HG03108 (cell line): ENCODE measurements around the gene ELF2.
"Not testable (repeated sequence)": the region's sequence is repeated elsewhere in the genome, so short reads cannot be mapped to it uniquely, and the experiment has no call there.

Experiments
- ATAC-seq: cut with Tn5 transposase; IDR thresholded peaks from one replicate; pipeline ENCODE4 v1.9.1; 2021; ENCODE audit warnings: moderate library complexity; ENCODE audit not compliant: unreplicated experiment

ELF2 gene

DNA sequence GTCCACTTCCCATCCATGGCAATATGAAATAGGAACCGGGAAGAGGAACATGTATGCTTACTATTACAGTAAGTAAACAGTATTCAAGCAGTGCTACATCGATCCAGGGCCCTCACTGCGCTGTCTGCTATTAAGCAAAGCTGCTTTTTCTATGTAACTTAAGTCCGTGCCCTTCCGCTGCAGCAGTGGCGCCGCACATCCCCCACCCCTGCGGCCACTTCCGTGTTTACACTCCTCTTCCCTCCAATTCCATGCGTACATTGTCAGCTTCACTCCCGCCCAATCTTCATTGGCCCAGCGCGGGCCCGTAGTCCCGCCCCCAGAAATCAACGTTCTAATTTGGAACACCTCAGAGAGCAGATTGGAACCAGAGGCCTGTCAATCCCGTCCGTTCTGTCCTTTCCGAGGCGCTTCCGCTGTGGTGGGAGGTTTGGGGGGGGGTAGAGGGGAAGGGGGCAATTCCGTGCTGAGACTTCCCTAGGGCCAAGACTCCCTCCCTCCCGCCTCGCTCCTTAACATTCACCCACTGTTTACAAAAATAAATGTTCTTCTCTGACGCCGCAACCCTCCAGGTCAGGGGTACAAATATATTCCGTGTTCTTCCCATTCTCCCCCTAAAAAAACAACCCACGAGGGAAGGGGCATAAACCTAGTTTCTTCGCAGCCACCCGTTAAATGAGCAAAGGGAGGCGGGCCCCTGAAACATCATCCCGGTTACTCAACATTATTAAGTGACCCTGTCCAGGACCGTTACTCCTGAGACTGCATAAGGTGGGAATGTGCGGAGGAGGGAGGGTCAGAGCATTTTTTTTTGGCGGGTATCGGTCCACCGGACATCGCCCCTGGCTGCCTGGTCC lies 94.0 kb downstream of the ELF2 start:
- peak; percentile 89 for ATAC-seq

DNA sequence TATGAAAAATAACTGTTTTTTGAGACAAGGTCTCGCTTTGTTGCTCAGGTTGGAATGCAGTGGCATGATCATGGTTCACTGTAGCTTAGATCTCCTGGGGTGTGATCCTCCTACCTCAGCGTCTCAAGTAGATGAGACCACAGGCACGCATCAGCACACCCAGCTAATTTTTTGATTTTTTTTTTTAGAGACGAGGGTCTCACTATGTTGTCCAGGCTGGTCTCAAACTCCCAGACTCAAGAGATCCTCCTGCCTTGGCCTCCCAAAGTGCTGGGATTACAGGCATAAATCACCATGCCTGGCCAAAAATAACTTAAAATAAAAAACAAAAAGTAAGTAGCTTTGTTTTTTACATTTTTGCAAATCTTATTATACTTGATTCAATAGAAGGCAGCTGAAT lies 98.1 kb downstream of the ELF2 start:
- no peak for ATAC-seq

DNA sequence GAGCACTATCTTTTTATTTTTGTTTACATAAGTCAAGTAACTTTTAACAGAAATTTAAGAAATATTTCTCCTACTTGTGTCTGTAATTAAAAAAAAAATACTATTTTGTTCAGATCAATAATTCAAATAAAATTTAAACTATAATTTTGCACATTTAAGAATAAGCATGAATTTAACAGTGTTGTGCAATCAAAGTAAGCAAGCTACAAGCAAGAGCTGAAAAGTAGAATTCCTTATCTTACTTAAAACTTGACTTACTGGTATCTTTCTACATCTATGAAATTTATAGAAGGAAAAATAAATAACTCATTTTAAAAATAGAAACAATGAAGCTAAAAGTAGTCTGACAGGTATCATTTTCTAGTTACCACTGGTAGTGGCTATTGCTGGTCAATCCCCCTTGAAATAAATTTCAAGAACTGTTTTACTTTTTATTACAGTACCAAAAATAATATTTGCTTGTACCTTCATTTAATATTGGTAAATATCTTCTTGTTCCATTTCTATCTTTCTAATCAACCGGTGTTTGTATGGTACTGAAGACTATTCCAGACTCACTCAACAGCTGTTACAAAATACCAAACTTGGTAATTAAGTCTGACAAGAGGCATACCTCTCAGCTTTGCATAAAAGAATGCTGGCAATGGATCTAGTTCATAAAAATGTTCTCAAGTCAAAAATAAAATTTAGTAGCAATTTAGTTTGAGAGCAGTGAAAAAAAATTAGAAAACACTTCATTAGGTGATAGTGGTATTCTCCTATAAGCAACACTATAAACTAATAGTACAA lies 99.3 kb downstream of the ELF2 start:
- ATAC-seq: no peak

DNA sequence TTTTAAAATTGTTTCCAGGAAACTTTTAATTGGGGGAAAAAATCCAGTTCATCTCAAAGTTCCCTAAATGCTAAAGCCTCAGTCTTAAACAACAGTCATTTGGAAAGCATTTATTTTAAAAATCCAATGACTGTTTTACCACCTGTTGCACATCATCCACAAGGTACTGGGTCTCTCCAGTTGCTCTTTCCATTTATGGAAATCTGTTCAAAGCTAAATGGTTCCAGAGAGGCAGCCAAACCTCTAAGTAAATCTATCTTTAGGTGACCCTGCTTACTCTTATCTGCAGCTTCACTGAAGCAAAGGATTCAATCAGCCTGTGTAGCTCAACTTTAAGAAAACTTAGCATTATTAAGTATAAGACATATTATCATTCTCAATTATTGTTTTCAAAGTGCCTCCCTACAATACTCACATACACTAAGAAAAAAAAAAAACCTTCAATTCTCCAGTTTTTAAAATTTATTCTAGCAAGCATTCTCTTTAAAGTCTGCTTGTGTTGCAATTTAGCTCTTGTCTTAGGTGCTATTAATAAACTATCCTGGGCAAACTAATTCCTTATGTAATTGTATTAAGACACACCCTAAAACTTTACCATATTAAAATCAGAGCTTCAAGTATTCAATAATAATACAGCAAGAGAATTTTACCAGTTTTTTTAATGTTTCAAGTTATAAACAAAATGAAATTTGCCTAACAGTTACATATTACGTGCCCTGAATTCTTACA lies 100.8 kb downstream of the ELF2 start:
- ATAC-seq: no peak

DNA sequence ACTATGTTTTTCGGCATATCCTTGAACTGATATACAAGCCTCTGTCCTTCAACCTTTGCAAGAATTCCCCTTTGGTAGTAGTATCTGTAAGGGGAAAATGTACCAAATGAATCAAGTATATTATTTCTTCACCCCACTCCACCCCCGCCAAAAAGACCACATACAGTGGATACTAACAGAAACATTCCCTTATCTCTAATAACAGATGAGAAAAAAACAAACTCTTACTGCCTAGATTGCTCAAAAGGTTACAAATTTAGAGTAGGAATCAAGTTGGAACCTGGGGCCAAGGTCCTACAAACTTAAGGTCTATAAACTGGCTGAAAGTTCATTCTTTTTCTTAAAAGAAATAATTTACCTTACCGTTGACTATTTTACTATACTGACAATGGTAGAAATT lies 116.4 kb downstream of the ELF2 start:
- no peak for ATAC-seq

DNA sequence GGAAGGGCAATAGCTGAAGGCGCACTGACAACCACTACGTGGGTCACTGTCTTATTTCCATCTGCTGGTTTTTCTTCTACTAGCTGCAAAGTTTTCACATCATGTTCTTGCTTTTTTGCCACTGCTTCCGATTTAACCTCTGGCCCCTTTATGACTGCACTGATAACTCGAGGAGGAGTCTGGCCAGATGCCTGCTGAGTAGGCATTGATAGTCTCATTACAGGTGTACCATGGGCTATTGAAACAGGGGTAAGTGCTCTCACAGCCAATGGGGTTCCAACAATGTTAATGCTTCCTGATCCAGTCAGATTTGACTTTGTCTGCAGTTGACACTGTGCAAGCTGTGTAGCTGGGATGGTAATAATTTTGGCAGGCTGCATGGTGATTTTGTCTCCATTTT lies 118.0 kb downstream of the ELF2 start:
- not testable (repeated sequence) for ATAC-seq

DNA sequence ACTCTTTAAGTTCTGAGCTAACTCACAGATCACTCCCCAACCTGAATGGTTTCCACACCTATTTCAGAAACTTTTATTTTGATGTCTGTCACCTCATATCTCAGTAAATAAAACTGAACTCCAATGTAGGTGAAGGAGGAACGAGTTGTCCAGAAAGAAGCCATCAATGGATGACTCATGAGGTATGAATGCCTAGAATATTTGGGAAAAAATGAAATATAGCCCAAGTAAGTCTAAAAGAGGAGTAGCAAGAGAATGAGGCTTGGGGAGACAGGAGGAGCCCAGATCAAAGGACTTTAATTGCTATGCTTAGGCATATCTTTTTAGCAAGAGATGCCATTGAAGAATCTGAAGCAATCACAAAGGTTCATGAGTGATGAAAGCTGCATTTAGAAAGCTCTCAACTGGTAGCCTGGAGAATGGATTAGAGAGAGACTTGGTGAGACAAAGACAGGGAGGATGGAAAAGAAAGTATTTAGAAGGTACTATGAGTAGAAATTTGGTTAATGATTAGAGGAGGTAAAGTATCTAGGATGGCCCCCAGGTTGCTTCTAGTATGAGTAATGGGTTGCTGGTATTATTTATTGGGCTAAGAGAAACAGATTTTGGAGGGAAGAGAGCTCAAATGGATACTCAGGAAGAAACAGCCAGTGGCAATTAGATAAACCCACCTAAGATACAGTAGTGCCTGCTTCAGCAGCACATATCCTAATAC lies 122.1 kb downstream of the ELF2 start:
- no peak for ATAC-seq

DNA sequence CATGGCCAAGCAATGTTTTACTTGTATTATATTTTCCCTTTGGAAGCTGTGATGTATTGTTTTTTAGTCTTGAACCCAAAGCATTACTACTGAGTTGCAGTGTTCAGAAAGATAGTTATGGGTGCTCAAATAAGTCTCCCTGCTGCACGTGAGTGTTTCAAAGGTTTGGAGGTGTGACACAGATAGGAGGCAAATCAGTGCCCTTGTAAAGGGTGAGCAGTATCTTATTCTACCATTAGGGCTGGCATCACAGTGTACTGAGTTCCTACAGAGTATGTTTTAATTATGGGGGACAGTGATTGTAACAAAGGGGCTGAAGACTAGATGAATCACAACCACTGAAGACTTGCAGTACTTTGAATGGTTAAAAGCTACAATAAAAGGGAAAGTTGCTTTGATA lies 123.1 kb downstream of the ELF2 start:
- no peak for ATAC-seq

DNA sequence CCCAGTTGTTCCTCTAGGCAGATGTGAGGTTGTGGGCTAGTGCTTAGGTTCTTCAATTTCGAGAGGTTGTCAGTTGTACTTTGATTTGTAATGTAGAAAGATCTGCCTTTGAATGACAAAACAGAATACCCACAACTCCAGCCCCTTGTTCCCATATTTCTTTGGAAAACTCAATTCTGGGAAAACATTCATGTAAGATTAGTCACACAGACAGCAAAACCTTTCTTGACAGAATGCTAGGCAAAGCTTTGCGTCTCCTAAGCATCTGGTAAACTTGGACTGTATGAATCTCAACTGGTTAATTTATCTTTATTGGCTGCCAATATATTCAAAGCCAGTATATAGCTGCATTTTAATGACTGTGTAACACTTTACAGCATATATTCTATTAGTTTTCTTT lies 126.6 kb downstream of the ELF2 start:
- ATAC-seq: no peak

DNA sequence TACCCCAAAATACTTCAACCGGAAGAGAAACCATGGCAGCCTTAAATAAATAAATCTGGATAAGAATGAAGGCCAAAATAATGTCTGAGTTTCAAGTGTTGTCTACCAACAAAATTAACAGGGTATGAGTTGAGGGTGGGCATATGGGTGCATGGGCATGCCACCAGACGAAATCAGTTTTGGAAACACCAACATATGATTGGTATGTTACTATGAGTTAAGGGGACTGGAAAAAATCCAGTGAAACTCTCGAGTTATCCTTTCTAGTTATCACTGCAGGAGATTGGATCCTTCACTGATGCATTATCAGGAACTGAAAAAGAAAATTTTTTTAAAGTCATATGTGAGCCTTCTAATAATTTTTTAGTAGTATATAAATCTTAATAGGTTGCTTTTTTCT lies 129.0 kb downstream of the ELF2 start:
- ATAC-seq: no peak

DNA sequence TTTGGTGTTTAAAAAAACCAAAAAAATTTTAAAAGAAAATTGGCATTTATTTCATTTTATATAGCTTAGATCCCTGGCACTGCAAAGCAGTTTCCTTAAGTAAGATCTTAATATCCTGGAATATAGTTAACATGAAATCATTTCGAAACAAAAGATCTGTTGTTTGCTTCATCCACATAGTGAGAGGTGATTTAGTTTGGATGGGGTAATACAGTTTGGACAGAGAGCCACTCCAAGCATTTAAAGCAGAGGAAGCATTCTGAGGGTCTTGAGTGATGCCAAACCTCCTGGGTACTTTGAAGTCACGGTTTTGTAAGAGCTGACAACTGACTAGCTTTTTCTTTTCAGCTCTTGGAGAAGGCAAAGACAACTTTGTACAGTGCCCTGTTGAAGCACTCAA lies 132.7 kb downstream of the ELF2 start:
- no peak for ATAC-seq

DNA sequence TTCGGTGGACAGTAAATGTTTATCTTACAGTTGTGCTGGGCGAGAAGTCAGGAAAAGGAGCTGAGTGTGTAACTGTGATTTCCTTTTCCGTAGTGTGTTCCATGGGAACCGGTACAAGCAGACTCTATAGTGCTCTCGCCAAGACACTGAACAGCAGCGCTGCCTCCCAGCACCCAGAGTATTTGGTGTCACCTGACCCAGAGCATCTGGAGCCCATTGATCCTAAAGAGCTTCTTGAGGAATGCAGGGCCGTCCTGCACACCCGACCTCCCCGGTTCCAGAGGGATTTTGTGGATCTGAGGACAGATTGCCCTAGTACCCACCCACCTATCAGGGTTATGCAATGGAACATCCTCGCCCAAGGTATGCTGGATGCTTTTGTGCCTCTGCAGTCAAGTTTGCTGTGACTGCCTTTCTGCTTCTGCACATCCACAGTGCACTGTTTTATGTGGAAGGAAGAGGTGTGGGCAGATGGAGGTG lies 134.0 kb downstream of the ELF2 start:
- no peak for ATAC-seq

DNA sequence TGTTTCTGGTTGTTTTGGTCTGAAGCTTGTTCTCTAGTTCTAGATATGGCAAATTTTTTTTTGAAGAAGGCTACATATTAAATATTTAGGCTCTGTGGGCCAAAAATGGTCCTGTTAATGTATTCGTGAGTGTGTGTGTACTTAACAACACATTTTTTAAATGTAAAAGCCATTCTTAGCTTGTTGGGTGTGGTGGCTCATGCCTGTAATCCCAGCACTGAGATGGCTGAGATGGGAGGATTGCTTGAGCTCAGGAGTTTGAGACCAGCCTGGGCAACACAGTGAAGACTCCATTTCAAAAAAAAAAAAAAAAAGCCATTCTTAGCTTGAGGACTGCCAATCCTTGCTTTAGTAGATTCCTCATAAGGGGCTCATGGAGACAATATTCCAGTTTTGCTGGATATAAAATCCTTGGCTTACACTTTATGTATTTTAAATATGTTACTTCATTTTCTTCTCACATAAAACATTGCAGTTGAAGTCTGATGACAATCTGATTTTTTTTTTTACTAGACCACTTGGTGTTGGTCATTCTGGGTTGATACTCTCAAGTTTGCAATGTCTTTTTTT lies 138.1 kb downstream of the ELF2 start:
- ATAC-seq: no peak

DNA sequence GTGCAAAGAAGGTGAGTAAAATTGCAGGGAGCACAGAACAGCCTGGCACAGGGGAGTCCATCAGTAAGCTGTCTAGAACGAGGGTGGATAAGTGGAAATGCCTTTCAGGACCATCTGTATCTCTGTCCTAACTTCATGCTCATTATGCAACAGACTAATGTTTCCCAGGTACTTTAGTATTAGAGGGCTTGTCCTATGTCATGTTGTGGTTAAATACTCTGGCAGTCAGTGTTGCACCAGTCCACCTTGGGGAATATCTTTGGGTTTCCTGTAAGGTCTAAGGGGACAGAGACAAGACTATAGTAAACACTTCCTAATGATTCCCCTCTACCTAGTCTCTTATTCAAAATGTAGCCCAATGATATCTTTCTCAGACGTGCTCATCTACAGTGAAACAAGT lies 140.1 kb downstream of the ELF2 start:
- no peak for ATAC-seq

DNA sequence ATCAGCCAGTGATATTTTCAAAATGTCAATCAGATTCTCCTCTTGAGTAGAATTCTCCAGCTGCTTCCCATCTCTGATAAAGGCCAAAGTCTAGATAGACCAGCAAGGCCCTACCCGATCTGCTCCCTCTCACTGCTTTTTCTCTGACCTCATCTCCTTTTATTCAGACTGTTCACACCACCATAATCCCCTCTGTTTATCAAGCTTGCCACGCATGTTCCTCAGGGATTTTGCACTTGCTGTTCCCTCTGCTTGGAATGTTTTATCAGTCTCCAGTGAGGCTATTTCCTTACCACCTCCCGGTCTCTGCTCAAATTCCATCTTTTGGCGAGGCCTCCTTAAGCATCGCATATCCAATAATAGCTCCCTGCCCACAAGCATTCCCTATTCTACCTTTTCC lies 141.4 kb downstream of the ELF2 start:
- no peak for ATAC-seq

DNA sequence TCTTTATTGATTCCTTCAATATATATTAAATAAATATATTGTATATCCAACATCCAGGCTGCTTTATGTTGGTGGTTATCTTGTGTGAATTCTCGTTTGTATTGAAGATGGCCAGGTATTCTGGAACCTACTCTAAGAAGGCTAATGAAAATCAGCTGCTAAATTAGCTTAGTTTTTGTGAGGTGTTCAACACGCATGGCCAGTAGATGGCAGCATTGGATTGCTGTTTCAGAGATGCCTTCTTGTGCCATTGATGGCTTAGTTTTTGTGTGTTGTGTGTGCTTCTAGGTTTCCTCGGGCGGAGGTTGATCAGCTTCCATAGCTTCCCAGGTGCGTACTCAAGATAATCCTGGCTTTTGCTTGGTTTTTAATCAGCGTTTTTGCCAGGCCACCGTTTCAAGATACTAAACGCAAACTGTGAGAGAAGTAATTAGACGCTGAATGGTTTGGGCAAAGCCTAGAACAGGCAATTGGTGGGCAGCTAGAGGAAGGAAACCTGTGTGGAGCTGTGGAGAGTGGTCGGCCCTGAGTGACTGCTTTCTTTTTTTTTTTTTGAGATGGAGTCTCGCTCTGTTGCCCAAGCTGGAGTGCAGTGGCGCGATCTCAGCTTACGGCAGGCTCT lies 146.3 kb downstream of the ELF2 start:
- ATAC-seq: no peak

DNA sequence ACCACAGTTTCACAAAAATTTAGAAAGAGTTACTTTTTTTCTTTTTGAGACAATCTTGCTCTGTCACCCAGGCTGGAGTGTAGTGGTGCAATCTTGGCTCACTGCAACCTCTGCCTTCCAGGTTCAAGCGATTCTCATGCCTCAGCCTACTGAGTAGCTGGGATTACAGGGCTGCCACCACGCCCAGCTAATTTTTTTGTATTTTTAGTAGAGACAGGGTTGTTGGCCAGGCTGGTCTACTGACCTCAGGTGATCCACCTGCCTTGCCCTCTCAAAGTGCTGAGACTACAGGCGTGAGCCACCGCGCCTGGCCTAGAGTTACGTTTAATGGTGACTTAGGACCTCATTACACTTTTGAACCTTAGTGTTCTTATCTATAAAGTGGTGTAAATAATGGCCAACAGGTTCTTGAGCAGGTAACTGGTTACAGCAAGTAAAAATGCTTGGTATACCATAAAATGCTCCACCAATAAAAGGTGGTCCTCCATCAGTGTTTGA lies 147.1 kb downstream of the ELF2 start:
- not testable (repeated sequence) for ATAC-seq

DNA sequence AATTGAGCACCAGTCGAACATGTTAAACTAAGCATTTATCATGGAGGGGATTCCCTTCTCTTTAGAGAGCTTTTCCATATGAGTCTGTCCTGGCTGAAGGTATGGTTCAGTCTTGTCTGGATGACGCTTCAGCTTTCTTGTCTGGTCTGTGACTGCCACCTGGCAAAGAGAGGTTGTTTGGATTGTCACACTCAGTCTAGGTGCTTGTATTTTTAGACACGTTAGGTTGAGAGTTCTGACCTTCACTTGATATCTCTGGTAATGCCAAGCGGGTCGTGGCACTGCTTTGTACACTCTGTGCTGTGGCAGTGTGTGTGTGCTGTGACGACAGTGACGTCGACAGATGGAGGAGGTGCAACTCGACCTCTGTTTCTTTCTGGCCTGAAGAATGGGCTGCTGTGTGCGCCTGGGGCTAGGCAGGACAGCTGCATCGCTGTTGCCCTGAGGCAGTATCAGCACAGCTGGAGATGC lies 148.8 kb downstream of the ELF2 start:
- no peak for ATAC-seq

DNA sequence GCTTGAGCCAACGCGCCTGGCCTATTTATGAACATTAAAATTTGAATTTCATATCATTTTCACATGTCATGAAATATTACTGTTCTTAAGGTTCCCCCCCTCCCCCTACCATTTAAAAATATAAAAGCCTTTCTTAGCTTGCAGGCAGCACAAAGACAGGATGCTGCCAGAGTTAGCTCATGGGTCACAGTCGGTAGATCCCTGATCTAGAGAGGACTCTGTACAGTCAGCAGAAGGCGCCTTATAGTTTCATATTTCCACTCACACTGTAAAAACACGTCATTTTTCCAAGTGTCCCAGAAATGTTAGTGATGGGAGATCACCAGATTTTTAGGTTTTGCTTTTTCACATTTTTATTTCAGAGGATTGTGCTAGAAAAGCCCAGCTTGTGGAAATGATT lies 149.2 kb downstream of the ELF2 start:
- no peak for ATAC-seq

DNA sequence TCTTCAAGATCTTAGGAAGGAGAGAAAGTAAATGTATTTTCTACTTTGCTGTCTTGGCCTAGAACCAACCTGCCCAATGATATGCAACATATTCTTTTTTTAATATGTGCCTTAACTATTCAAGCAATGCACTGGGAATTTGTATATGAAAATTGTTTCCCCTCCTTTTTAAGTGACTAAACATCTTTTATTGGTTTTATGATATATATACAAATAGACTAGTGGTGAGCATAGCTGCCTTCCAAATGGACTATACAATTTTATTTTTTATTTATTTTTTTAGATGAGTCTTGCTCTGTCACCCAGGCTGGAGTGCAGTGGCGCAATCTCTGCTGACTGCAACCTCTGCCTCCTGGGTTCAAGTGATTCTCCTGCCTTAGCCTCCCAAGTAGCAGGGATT lies 151.2 kb downstream of the ELF2 start:
- ATAC-seq: no peak
